Endometrial microvascular endothelial cells (primary cell): Measurements from ENCODE around the gene ZNF76. TPM values are rescaled to one million over a fixed set of nuclear protein-coding genes. Genes with fewer than 3 reads are reported as not detected.

ENCODE experiments used
- in situ Hi-C: cut with HindIII; loops from 2 replicates; pipeline ENCODE4 v1.10.0; 2017; ENCODE audit warnings: low sequenced_read_pairs, low pct_unique_long_range_greater_than_20kb; ENCODE audit errors: inconsistent ontology term
- total RNA-seq: library from RNA; depleted of rRNA; stranded (reverse); fragments of >200 nt; gene quantifications from one replicate; pipeline ENCODE4 v1.2.3, GENCODE V29; 2015; ENCODE audit errors: inconsistent ontology term

ZNF76 gene
- total RNA-seq, 1 donor from 2014 or later = 18.6 TPM

DNA sequence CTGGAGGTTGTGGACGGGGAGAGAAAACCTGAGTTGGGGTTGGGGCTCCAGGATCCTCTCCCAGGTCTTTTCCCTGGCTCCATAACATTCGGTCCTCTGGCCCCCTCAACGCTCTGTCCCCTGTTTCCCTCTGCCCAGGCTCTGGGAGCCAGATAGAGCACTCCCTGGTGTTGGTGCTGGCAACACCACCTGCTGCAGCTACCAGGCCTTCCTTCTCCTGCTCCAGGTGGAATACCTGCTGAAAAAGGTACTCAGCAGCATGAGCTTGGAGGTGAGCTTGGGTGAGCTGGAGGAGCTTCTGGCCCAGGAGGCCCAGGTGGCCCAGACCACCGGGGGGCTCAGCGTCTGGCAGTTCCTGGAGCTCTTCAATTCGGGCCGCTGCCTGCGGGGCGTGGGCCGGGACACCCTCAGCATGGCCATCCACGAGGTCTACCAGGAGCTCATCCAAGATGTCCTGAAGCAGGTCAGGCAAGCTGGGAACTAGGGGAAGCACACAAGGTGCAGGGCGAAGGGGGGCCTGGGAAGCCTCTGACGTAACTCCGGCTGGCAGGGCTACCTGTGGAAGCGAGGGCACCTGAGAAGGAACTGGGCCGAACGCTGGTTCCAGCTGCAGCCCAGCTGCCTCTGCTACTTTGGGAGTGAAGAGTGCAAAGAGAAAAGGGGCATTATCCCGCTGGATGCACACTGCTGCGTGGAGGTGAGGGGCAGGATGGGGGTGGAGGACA lies 52.7 kb downstream of the ZNF76 start:
- in situ Hi-C loops = no loop called here

DNA sequence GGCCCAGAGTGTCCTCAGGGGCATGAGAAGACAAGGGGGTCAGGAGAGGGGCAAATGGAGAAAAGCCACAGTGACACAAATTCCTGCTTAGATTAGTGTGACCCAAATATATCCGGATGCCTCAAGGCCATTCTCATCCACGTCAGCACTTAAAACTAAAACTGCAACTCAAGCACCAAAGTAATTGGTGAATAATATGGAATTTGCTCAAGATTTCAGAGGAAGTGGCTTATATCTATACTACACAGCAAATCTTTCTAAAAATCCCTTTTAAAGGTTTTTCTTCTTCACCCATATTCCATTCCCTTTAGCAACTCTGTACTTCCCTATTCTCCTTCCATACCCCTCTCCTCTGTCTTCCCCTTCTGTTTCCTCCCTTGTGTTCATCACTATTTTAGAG lies 53.3 kb downstream of the ZNF76 start:
- in situ Hi-C loops = no loop called here

DNA sequence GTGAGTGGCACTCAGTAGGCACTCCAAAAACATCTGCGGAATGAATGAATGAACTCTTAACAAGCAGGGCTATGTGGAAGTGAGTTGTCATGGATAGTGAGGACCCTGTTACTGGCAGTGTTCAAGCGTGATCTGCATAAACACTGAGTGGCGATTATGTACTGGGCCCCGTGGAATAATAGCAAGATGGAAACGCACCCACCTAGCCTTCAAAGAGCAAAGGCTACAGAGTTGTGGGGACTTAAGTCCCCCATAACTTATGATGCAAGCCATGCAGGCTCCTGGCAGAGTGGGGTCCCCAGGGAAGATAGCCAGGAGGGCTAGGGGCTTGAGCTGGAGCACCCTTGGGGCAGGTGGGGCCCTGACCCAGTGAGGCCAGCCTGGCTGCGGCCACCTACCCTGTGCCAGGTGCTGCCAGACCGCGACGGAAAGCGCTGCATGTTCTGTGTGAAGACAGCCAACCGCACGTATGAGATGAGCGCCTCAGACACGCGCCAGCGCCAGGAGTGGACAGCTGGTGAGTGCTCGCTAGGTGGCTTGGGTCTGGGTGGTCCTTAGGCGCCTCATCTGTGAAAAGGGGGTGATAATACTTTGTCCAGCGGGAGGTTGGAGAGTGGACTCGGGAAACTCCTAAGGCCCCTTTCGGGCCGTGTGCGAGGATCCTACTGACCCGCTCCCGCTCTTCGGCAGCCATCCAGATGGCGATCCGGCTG lies 58.1 kb downstream of the ZNF76 start:
- in situ Hi-C loops = no loop called here

DNA sequence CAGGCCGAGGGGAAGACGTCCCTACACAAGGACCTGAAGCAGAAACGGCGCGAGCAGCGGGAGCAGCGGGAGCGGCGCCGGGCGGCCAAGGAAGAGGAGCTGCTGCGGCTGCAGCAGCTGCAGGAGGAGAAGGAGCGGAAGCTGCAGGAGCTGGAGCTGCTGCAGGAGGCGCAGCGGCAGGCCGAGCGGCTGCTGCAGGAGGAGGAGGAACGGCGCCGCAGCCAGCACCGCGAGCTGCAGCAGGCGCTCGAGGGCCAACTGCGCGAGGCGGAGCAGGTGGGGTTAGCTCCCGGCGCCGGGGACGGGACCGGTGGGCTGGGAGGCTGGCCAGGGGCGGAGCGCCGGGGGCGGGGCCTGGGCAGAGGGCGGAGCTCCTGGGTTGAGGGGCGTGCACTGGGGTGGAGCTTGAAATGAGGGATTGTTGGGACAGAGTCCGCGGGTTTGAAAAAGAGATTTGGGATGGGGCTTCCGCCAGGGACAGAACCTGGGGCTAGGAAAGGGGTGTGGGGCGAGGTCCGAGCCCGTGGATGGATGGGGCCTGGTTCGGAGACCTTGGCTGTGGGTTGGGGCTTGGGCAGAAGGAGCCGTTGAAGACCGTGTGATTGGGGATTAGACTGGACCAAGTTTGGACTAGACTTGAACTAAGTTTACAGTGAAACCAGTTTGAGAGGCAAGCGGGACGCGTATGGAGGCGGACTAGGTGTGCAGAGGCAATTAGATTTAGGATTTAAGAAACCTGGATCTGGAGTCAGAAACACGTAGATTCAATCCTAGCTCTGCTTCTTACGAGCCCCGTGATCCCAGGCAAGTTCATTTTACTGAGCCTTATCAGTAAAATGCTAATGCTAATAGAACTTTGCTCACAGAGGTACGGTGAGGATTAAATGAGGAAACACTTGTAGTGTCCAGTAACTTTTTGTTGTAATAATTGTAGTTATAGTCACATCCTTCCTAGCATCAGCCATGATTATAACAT lies 58.9 kb downstream of the ZNF76 start:
- in situ Hi-C loops = no loop called here

- in situ Hi-C loops = no loop called here
Measured at GRCh38 chr6:35319346-35320030, 60.0 kb downstream of the ZNF76 start.

- in situ Hi-C loops = no loop called here
Measured at GRCh38 chr6:35320031-35320410, 60.5 kb downstream of the ZNF76 start.

DNA sequence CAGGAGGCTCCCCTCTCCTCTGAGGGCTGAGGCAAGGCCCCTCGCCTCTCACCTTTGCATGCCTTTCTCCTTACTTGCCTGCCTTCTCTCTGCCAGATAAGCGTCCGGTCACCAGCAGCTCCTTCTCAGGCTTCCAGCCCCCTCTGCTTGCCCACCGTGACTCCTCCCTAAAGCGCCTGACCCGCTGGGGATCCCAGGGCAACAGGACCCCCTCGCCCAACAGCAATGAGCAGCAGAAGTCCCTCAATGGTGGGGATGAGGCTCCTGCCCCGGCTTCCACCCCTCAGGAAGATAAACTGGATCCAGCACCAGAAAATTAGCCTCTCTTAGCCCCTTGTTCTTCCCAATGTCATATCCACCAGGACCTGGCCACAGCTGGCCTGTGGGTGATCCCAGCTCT lies 61.6 kb downstream of the ZNF76 start:
- in situ Hi-C loops = no loop called here

- in situ Hi-C loops = loop anchor here (25.0 kb wide), 1 partner anchor 110 kb away; no protein-coding TSS in a partner anchor
Measured at GRCh38 chr6:35327349-35328027, 68.0 kb downstream of the ZNF76 start.

- in situ Hi-C loops = loop anchor here (25.0 kb wide), 1 partner anchor 109 kb away; no protein-coding TSS in a partner anchor
Measured at GRCh38 chr6:35328108-35328723, 68.7 kb downstream of the ZNF76 start.

- in situ Hi-C loops = loop anchor here (25.0 kb wide), 1 partner anchor 108 kb away; no protein-coding TSS in a partner anchor
Measured at GRCh38 chr6:35328965-35329364, 69.4 kb downstream of the ZNF76 start.

DNA sequence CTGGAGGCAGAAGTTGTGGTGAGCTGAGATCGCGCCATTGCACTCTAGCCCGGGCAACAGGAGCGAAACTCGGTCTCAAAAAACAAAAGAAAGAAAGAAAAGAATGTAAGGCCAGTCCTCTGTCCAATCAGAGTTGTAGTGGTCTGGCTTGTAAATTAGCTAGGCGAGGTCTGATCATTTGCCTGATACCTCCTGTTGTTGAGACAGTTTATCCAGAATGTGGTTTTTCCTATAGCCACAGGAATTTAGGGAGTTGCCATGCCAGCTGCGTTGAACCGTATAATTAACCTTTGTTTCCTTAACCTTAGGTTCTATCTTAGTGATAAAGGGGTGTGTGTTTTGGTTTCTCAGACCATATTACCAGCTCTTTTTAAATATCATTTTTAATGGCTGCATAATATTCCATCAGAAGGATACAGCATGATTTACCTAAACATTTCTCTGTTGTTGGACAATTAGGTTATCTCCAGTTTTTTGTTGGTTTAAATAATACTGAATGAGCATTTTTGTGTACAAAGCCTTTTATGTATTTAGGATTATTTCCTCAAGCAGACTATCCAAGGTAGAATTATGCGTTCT lies 71.1 kb downstream of the ZNF76 start:
- in situ Hi-C loops = loop anchor here (25.0 kb wide), 1 partner anchor 107 kb away; no protein-coding TSS in a partner anchor

- in situ Hi-C loops = loop anchor here (25.0 kb wide), 1 partner anchor 105 kb away; no protein-coding TSS in a partner anchor
Measured at GRCh38 chr6:35332074-35332887, 72.7 kb downstream of the ZNF76 start.

DNA sequence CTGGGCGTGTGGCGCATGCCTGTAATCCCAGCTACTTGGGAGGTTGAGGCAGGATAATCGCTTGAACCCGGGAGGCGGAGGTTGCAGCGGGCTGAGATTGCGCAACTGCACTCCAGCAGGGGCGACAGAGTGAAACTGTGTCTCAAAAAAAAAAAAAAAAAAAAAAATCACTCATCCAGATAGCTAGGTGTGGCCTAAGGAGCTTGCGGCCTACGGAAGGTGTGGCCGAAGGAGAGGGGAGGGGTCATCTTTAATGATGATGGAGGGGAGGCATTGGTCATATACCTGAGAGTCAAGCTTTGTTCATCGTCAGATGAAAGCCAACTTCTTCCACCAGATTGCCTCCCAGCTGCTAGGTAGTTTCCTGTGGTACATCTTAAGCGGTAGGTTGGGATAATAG lies 82.0 kb downstream of the ZNF76 start:
- in situ Hi-C loops = loop anchor here (25.0 kb wide), 1 partner anchor 96 kb away; no protein-coding TSS in a partner anchor

GRCh38 chr6:35342258-35343091 lies 82.9 kb downstream of the ZNF76 start, which contains the start of gene PPARD:
TSS of gene PPARD (plus strand) at chr6:35342558. CDS start at chr6:35411088, 68,530 bp downstream.
- in situ Hi-C loops = loop anchor here (25.0 kb wide), 1 partner anchor 95 kb away; no protein-coding TSS in a partner anchor

DNA sequence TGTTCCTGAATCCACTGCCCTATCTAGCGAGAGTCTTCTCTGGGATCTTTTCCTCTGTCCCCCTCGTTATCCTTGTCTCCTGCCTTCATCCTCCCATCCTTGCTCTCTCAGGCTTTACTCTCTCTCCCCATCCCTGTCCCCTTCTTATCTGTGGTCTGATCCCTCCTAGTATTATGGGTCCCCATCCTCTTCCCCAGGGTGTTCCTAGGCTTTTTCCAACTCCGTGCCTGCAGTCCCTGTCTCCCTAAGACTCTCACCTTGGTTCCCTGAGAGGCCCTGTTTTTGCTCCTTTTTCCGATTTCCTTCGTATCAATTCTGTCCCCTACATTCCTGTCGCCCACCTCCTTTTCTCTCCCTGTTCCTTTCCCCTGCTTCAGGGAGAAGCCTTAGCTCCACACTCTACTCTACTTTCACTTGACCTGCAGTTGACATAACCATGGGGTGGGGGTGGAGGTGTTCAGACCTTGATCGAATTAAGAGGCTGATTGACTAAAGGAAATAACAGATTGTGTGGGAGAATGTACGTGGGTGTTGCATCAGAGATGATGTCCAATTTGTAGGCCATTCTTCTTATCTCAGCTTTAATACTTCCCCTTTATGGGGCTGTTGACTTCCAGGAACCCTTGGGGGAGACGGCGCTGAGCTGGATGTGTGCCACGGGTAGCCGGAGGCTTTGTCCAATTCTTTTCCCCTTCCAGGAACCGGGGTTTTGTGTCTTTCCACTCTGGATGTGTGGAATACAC lies 83.7 kb downstream of the ZNF76 start:
- in situ Hi-C loops = loop anchor here (25.0 kb wide), 1 partner anchor 94 kb away; no protein-coding TSS in a partner anchor
